Measurements from ENCODE around the gene RAMP2. TPM values are rescaled to one million over a fixed set of nuclear protein-coding genes. Genes with fewer than 3 reads are reported as not detected.

RAMP2 gene
- total and polyA plus RNA-seq, 2 of the 13 experiments (the other 11 are each of a cell fraction or from before 2014, with no cell fraction given): 1.4 to 5.2 TPM

- TF ChIP-seq, protein P1, sequence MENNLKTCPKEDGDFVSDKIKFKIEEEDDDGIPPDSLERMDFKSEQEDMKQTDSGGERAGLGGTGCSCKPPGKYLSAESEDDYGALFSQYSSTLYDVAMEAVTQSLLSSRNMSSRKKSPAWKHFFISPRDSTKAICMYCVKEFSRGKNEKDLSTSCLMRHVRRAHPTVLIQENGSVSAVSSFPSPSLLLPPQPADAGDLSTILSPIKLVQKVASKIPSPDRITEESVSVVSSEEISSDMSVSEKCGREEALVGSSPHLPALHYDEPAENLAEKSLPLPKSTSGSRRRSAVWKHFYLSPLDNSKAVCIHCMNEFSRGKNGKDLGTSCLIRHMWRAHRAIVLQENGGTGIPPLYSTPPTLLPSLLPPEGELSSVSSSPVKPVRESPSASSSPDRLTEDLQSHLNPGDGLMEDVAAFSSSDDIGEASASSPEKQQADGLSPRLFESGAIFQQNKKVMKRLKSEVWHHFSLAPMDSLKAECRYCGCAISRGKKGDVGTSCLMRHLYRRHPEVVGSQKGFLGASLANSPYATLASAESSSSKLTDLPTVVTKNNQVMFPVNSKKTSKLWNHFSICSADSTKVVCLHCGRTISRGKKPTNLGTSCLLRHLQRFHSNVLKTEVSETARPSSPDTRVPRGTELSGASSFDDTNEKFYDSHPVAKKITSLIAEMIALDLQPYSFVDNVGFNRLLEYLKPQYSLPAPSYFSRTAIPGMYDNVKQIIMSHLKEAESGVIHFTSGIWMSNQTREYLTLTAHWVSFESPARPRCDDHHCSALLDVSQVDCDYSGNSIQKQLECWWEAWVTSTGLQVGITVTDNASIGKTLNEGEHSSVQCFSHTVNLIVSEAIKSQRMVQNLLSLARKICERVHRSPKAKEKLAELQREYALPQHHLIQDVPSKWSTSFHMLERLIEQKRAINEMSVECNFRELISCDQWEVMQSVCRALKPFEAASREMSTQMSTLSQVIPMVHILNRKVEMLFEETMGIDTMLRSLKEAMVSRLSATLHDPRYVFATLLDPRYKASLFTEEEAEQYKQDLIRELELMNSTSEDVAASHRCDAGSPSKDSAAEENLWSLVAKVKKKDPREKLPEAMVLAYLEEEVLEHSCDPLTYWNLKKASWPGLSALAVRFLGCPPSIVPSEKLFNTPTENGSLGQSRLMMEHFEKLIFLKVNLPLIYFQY (CRISPR knock-in tag; IDR thresholded peaks at IDR 0.05; ENCODE audit: borderline replicate concordance): peak; percentile 36; the same call in 1 of the 2 replicates
- no peak for TF ChIP-seq KLF15 (CRISPR knock-in tag; IDR thresholded peaks at IDR 0.05; ENCODE audit: borderline replicate concordance)
- TF ChIP-seq ZNF652 (CRISPR knock-in tag; IDR thresholded peaks at IDR 0.05; ENCODE audit: borderline replicate concordance, low read depth): no peak
- TF ChIP-seq ZNF138 (CRISPR knock-in tag; IDR thresholded peaks at IDR 0.05; ENCODE audit: low read depth): peak; percentile 88; the same call in 1 of the 2 replicates
- no peak for TF ChIP-seq GRHL1 (CRISPR knock-in tag; conservative IDR thresholded peaks at IDR 0.05)
- peak; percentile 66 for TF ChIP-seq TEAD3 (CRISPR knock-in tag; optimal IDR thresholded peaks at IDR 0.05; ENCODE audit: borderline replicate concordance)
- no peak for TF ChIP-seq SOX6 (IDR thresholded peaks at IDR 0.05)
- no peak; the same call in 1 of the 2 replicates for TF ChIP-seq SOX6 (CRISPR knock-in tag; IDR thresholded peaks at IDR 0.05)
- TF ChIP-seq NFYB (CRISPR knock-in tag; IDR thresholded peaks at IDR 0.05): no peak; the same call in 1 of the 2 replicates
- 0 out of 2 replicates have a peak, but pooled peaks have one; percentile 56 for TF ChIP-seq TSC22D2 (CRISPR knock-in tag; IDR thresholded peaks at IDR 0.05; ENCODE audit: borderline replicate concordance)
- TF ChIP-seq, protein P2, sequence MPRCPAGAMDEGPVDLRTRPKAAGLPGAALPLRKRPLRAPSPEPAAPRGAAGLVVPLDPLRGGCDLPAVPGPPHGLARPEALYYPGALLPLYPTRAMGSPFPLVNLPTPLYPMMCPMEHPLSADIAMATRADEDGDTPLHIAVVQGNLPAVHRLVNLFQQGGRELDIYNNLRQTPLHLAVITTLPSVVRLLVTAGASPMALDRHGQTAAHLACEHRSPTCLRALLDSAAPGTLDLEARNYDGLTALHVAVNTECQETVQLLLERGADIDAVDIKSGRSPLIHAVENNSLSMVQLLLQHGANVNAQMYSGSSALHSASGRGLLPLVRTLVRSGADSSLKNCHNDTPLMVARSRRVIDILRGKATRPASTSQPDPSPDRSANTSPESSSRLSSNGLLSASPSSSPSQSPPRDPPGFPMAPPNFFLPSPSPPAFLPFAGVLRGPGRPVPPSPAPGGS (CRISPR knock-in tag; IDR thresholded peaks at IDR 0.05): peak; percentile 97
- TF ChIP-seq ZNF274 (CRISPR knock-in tag; IDR thresholded peaks at IDR 0.05): peak; percentile 85
- TF ChIP-seq CHD2 (IDR thresholded peaks at IDR 0.05; ENCODE audit: low read depth, low read length): no peak; the same call in 1 of the 2 replicates
- TF ChIP-seq, protein P3, sequence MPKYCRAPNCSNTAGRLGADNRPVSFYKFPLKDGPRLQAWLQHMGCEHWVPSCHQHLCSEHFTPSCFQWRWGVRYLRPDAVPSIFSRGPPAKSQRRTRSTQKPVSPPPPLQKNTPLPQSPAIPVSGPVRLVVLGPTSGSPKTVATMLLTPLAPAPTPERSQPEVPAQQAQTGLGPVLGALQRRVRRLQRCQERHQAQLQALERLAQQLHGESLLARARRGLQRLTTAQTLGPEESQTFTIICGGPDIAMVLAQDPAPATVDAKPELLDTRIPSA (CRISPR knock-in tag; IDR thresholded peaks at IDR 0.05; ENCODE audit: borderline replicate concordance): peak; percentile 90
- TF ChIP-seq, protein P4, sequence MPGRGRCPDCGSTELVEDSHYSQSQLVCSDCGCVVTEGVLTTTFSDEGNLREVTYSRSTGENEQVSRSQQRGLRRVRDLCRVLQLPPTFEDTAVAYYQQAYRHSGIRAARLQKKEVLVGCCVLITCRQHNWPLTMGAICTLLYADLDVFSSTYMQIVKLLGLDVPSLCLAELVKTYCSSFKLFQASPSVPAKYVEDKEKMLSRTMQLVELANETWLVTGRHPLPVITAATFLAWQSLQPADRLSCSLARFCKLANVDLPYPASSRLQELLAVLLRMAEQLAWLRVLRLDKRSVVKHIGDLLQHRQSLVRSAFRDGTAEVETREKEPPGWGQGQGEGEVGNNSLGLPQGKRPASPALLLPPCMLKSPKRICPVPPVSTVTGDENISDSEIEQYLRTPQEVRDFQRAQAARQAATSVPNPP (CRISPR knock-in tag; IDR thresholded peaks at IDR 0.05): peak; percentile 81; the same call in 1 of the 2 replicates
- TF ChIP-seq ZNF232 (CRISPR knock-in tag; IDR thresholded peaks at IDR 0.05; ENCODE audit: borderline replicate concordance): peak; percentile 74; the same call in 1 of the 2 replicates
- peak; percentile 72; the same call in 1 of the 2 replicates for TF ChIP-seq MYNN (CRISPR knock-in tag; IDR thresholded peaks at IDR 0.05; ENCODE audit: low read depth)
- peak; percentile 97; the same call in 1 of the 2 replicates for TF ChIP-seq CCDC6 (CRISPR knock-in tag; IDR thresholded peaks at IDR 0.05)
- peak; percentile 94 for TF ChIP-seq ZNF501 (CRISPR knock-in tag; IDR thresholded peaks at IDR 0.05)
These were observed 16.0 kb upstream of the RAMP2 start, which contains the start of gene EZH1 (continued) for GRCh38 chr17:42744806-42745617.
